ENCODE measurements around the gene SGMS1.
A peak's percentile ranks its signal among the peaks of the same experiment; 100 is the strongest.
"Not testable (repeated sequence)": the region's sequence is repeated elsewhere in the genome, so short reads cannot be mapped to it uniquely, and the experiment has no call there.

Gene SGMS1

GRCh38 chr10:50394832-50395231, 228.9 kb downstream of the SGMS1 start:
- peak in 1 of 5 donors; percentile 15 for DNase-seq

- DNase-seq, result no peak
Measured at GRCh38 chr10:50393784-50394467, 229.8 kb downstream of the SGMS1 start.

GRCh38 chr10:50392966-50393718, 230.6 kb downstream of the SGMS1 start:
- DNase-seq, result no peak

- DNase-seq, result no peak
Measured at GRCh38 chr10:50392426-50392825, 231.3 kb downstream of the SGMS1 start.

GRCh38 chr10:50390302-50390701, 233.5 kb downstream of the SGMS1 start:
- no peak for DNase-seq

GRCh38 chr10:50388181-50388580, 235.6 kb downstream of the SGMS1 start:
- DNase-seq, result no peak

GRCh38 chr10:50387732-50388073, 236.1 kb downstream of the SGMS1 start:
- DNase-seq, result no peak

- DNase-seq, result no peak
Measured at GRCh38 chr10:50387007-50387731, 236.6 kb downstream of the SGMS1 start.

- DNase-seq, result no peak
Measured at GRCh38 chr10:50385624-50386023, 238.1 kb downstream of the SGMS1 start.

GRCh38 chr10:50384898-50385297, 238.9 kb downstream of the SGMS1 start:
- no peak for DNase-seq

GRCh38 chr10:50384238-50384637, 239.5 kb downstream of the SGMS1 start:
- DNase-seq, result no peak

- no peak for DNase-seq
Measured at GRCh38 chr10:50382576-50383023, 241.2 kb downstream of the SGMS1 start.

- no peak for DNase-seq
Measured at GRCh38 chr10:50381642-50382041, 242.1 kb downstream of the SGMS1 start.

GRCh38 chr10:50379616-50380015, 244.1 kb downstream of the SGMS1 start:
- DNase-seq, result no peak

- DNase-seq, result no peak
Measured at GRCh38 chr10:50375745-50376144, 248.0 kb downstream of the SGMS1 start.

- DNase-seq, result no peak
Measured at GRCh38 chr10:50375051-50375452, 248.7 kb downstream of the SGMS1 start.

- no peak for DNase-seq
Measured at GRCh38 chr10:50373821-50374501, 249.8 kb downstream of the SGMS1 start.

- DNase-seq, result no peak
Measured at GRCh38 chr10:50369931-50370330, 253.8 kb downstream of the SGMS1 start.

GRCh38 chr10:50367732-50368131, 256.0 kb downstream of the SGMS1 start:
- DNase-seq, result peak in 1 of 5 donors; percentile 17

- not testable (repeated sequence) for DNase-seq
Measured at GRCh38 chr10:50366421-50366820, 257.3 kb downstream of the SGMS1 start.

GRCh38 chr10:50364730-50365129, 259.0 kb downstream of the SGMS1 start:
- DNase-seq, result not testable (repeated sequence)

- no peak for DNase-seq
Measured at GRCh38 chr10:50362547-50363125, 261.1 kb downstream of the SGMS1 start.

- DNase-seq, result no peak
Measured at GRCh38 chr10:50361946-50362345, 261.8 kb downstream of the SGMS1 start.
